Measurements from ENCODE around the gene BBX.

Gene BBX

GRCh38 chr3:107634099-107634489 lies 111.3 kb downstream of the BBX start:
- Mint-ChIP-seq H3K4me3 (no peak overlapping the region), H3K27me3 (no peaks in the 10 kb centered on the region), H3K27ac (no peak overlapping the region), H3K4me1 (ENCODE audit: low read depth) (peaks cover 41% of the 10 kb centered on the region), H3K9me3 (no peaks in the 10 kb centered on the region), H3K36me3 (ENCODE audit: low read depth) (peaks cover 6% of the 10 kb centered on the region)
- no peak for DNase-seq

- Mint-ChIP-seq H3K4me1 (ENCODE audit: low read depth) (peaks cover 26% of the 10 kb centered on the region), H3K9me3 (no peaks in the 10 kb centered on the region), H3K4me3 (no peak overlapping the region), H3K27me3 (no peaks in the 10 kb centered on the region), H3K36me3 (ENCODE audit: low read depth) (peaks cover 6% of the 10 kb centered on the region), H3K27ac (no peak overlapping the region)
- DNase-seq: no peak
Measured at GRCh38 chr3:107637416-107638183, 114.8 kb downstream of the BBX start.

- no peak for DNase-seq
- no peaks in the 10 kb centered on the region for H3K9me3 Mint-ChIP-seq
- peaks cover 13% of the 10 kb centered on the region for H3K36me3 Mint-ChIP-seq (ENCODE audit: low read depth)
- no peak overlapping the region for H3K27ac Mint-ChIP-seq
- no peak overlapping the region for H3K4me3 Mint-ChIP-seq
- peaks cover 37% of the 10 kb centered on the region for H3K4me1 Mint-ChIP-seq (ENCODE audit: low read depth)
- H3K27me3 Mint-ChIP-seq: no peaks in the 10 kb centered on the region
Measured at GRCh38 chr3:107641572-107642307, 119.0 kb downstream of the BBX start.

- Mint-ChIP-seq H3K27ac (peak overlapping the region; percentile 64), H3K27me3 (no peaks in the 10 kb centered on the region), H3K4me1 (ENCODE audit: low read depth) (peaks cover 38% of the 10 kb centered on the region), H3K4me3 (no peak overlapping the region), H3K9me3 (no peaks in the 10 kb centered on the region), H3K36me3 (ENCODE audit: low read depth) (peaks cover 21% of the 10 kb centered on the region)
- no peak for DNase-seq
Measured at GRCh38 chr3:107643038-107643883, 120.5 kb downstream of the BBX start.

GRCh38 chr3:107644631-107645030 lies 121.9 kb downstream of the BBX start:
- Mint-ChIP-seq H3K27ac (peak overlapping the region; percentile 2), H3K4me1 (ENCODE audit: low read depth) (peaks cover 46% of the 10 kb centered on the region), H3K9me3 (no peaks in the 10 kb centered on the region), H3K36me3 (ENCODE audit: low read depth) (peaks cover 34% of the 10 kb centered on the region), H3K27me3 (no peaks in the 10 kb centered on the region), H3K4me3 (no peak overlapping the region)
- DNase-seq: no peak

- H3K9me3 Mint-ChIP-seq: no peaks in the 10 kb centered on the region
- no peaks in the 10 kb centered on the region for H3K27me3 Mint-ChIP-seq
- peaks cover 32% of the 10 kb centered on the region for H3K36me3 Mint-ChIP-seq (ENCODE audit: low read depth)
- DNase-seq: no peak
- H3K4me1 Mint-ChIP-seq (ENCODE audit: low read depth): peaks cover 35% of the 10 kb centered on the region
- H3K27ac Mint-ChIP-seq: peak overlapping the region; percentile 8
- H3K4me3 Mint-ChIP-seq: no peak overlapping the region
Measured at GRCh38 chr3:107650788-107651187, 128.0 kb downstream of the BBX start.

GRCh38 chr3:107651782-107652181 lies 129.0 kb downstream of the BBX start:
- Mint-ChIP-seq H3K4me3 (no peak overlapping the region), H3K9me3 (no peaks in the 10 kb centered on the region), H3K27ac (peak overlapping the region; percentile 64)

GRCh38 chr3:107654218-107654617 lies 131.5 kb downstream of the BBX start:
- Mint-ChIP-seq H3K36me3 (ENCODE audit: low read depth) (peaks cover 6% of the 10 kb centered on the region), H3K27me3 (no peaks in the 10 kb centered on the region), H3K27ac (no peak overlapping the region), H3K9me3 (no peaks in the 10 kb centered on the region), H3K4me1 (ENCODE audit: low read depth) (peaks cover 32% of the 10 kb centered on the region), H3K4me3 (no peak overlapping the region)
- DNase-seq: no peak

More at GRCh38 chr3:107651782-107652181, 129.0 kb downstream of the BBX start:
- no peaks in the 10 kb centered on the region for H3K27me3 Mint-ChIP-seq
- DNase-seq: no peak
- H3K4me1 Mint-ChIP-seq (ENCODE audit: low read depth): peaks cover 31% of the 10 kb centered on the region
- H3K36me3 Mint-ChIP-seq (ENCODE audit: low read depth): peaks cover 27% of the 10 kb centered on the region

- H3K36me3 Mint-ChIP-seq (ENCODE audit: low read depth): no peaks in the 10 kb centered on the region
- no peak for DNase-seq
- H3K27me3 Mint-ChIP-seq: no peaks in the 10 kb centered on the region
- no peaks in the 10 kb centered on the region for H3K9me3 Mint-ChIP-seq
- H3K27ac Mint-ChIP-seq: no peak overlapping the region
- no peak overlapping the region for H3K4me3 Mint-ChIP-seq
- H3K4me1 Mint-ChIP-seq (ENCODE audit: low read depth): peaks cover 33% of the 10 kb centered on the region
Measured at GRCh38 chr3:107657971-107658370, 135.2 kb downstream of the BBX start.

- peaks cover 28% of the 10 kb centered on the region for H3K4me1 Mint-ChIP-seq (ENCODE audit: low read depth)
- H3K27me3 Mint-ChIP-seq: no peaks in the 10 kb centered on the region
- no peak overlapping the region for H3K4me3 Mint-ChIP-seq
- no peak for DNase-seq
- no peaks in the 10 kb centered on the region for H3K9me3 Mint-ChIP-seq
- no peaks in the 10 kb centered on the region for H3K36me3 Mint-ChIP-seq (ENCODE audit: low read depth)
- H3K27ac Mint-ChIP-seq: no peak overlapping the region
Measured at GRCh38 chr3:107660306-107660976, 137.7 kb downstream of the BBX start.

- H3K36me3 Mint-ChIP-seq (ENCODE audit: low read depth): no peaks in the 10 kb centered on the region
- H3K27ac Mint-ChIP-seq: peak overlapping the region; percentile 7
- H3K4me1 Mint-ChIP-seq (ENCODE audit: low read depth): peaks cover 28% of the 10 kb centered on the region
- H3K9me3 Mint-ChIP-seq: no peaks in the 10 kb centered on the region
- H3K27me3 Mint-ChIP-seq: no peaks in the 10 kb centered on the region
- DNase-seq: no peak
- no peak overlapping the region for H3K4me3 Mint-ChIP-seq
Measured at GRCh38 chr3:107661447-107662123, 138.8 kb downstream of the BBX start.

GRCh38 chr3:107662124-107662507 lies 139.4 kb downstream of the BBX start:
- H3K4me3 Mint-ChIP-seq: no peak overlapping the region
- peaks cover 30% of the 10 kb centered on the region for H3K4me1 Mint-ChIP-seq (ENCODE audit: low read depth)
- H3K27me3 Mint-ChIP-seq: no peaks in the 10 kb centered on the region
- no peak overlapping the region for H3K27ac Mint-ChIP-seq
- DNase-seq: no peak
- no peaks in the 10 kb centered on the region for H3K36me3 Mint-ChIP-seq (ENCODE audit: low read depth)
- no peaks in the 10 kb centered on the region for H3K9me3 Mint-ChIP-seq

- DNase-seq: no peak
- H3K27ac Mint-ChIP-seq: no peak overlapping the region
- no peaks in the 10 kb centered on the region for H3K36me3 Mint-ChIP-seq (ENCODE audit: low read depth)
- H3K9me3 Mint-ChIP-seq: no peaks in the 10 kb centered on the region
- H3K4me1 Mint-ChIP-seq (ENCODE audit: low read depth): peaks cover 28% of the 10 kb centered on the region
- H3K27me3 Mint-ChIP-seq: no peaks in the 10 kb centered on the region
- H3K4me3 Mint-ChIP-seq: no peak overlapping the region
Measured at GRCh38 chr3:107662586-107662985, 139.8 kb downstream of the BBX start.

- H3K27ac Mint-ChIP-seq: no peak overlapping the region
- H3K4me1 Mint-ChIP-seq (ENCODE audit: low read depth): peaks cover 26% of the 10 kb centered on the region
- H3K36me3 Mint-ChIP-seq (ENCODE audit: low read depth): no peaks in the 10 kb centered on the region
- no peaks in the 10 kb centered on the region for H3K27me3 Mint-ChIP-seq
- no peaks in the 10 kb centered on the region for H3K9me3 Mint-ChIP-seq
- DNase-seq: no peak
- H3K4me3 Mint-ChIP-seq: no peak overlapping the region
Measured at GRCh38 chr3:107663266-107663665, 140.5 kb downstream of the BBX start.
